Neural progenitor cell (in vitro differentiated cells): ENCODE measurements around the gene NME9. TPM values are rescaled to one million over a fixed set of nuclear protein-coding genes. Genes with fewer than 3 reads are reported as not detected.

Experiments
- DNase-seq: peaks from one replicate; pipeline ENCODE4 v3.0.0-alpha.2; 2016; ENCODE audit warnings: low spot score
- H2AFZ ChIP-seq: fragments of 200-600 bp; sonication (generic); replicated peaks from 2 replicates; pipeline ENCODE4 v1.6.1; 2016; ENCODE audit warnings: antibody characterized with exemption
- H3F3A ChIP-seq: fragments of 200-600 bp; sonication (generic); 2 replicates; pipeline ENCODE4 v1.6.1; 2016; ENCODE audit warnings: antibody characterized with exemption, low read depth
- H3K27ac ChIP-seq: fragments of 200-600 bp; sonication (generic); 2 replicates; pipeline ENCODE4 v1.5.1; 2016; ENCODE audit warnings: mild to moderate bottlenecking
- H3K27me3 ChIP-seq: fragments of 200-600 bp; sonication (generic); 2 replicates; pipeline ENCODE4 v1.6.1; 2016; ENCODE audit warnings: mild to moderate bottlenecking, moderate library complexity
- H3K36me3 ChIP-seq: fragments of 200-600 bp; sonication (generic); 2 replicates; pipeline ENCODE4 v1.5.1; 2016
- H3K4me1 ChIP-seq: fragments of 200-600 bp; sonication (generic); 2 replicates; pipeline ENCODE4 v1.6.1; 2016; ENCODE audit warnings: mixed run types
- H3K4me2 ChIP-seq: fragments of 200-600 bp; sonication (generic); 2 replicates; pipeline ENCODE4 v1.6.1; 2016
- H3K4me3 ChIP-seq: fragments of 200-600 bp; sonication (generic); 2 replicates; pipeline ENCODE4 v1.5.1; 2016
- H3K79me2 ChIP-seq: fragments of 200-600 bp; sonication (generic); 2 replicates; pipeline ENCODE4 v1.6.1; 2016; ENCODE audit warnings: low read depth
- H3K9ac ChIP-seq: fragments of 200-600 bp; sonication (generic); 2 replicates; pipeline ENCODE4 v1.6.1; 2016
- H3K9me3 ChIP-seq: fragments of 200-600 bp; sonication (generic); 2 replicates; pipeline ENCODE4 v1.5.1; 2016; ENCODE audit warnings: low read depth
- H4K20me1 ChIP-seq: fragments of 200-600 bp; sonication (generic); 2 replicates; pipeline ENCODE4 v1.6.1; 2016; ENCODE audit warnings: low read depth
- H3K27ac Mint-ChIP-seq: 3 replicates; pipeline ENCODE4 v1.8.0; 2021; ENCODE audit warnings: mixed read lengths
- H3K27me3 Mint-ChIP-seq: 2 replicates; pipeline ENCODE4 v1.8.0; 2022; ENCODE audit warnings: low read depth, mild to moderate bottlenecking, inconsistent platforms, moderate library complexity, mixed read lengths; ENCODE audit not compliant: insufficient read depth
- H3K36me3 Mint-ChIP-seq: 3 replicates; pipeline ENCODE4 v1.8.0; 2021; ENCODE audit warnings: mixed read lengths
- H3K4me1 Mint-ChIP-seq: 3 replicates; pipeline ENCODE4 v1.8.0; 2021; ENCODE audit warnings: mixed read lengths
- H3K4me3 Mint-ChIP-seq: 3 replicates; pipeline ENCODE4 v1.8.0; 2021; ENCODE audit warnings: mild to moderate bottlenecking, moderate library complexity, mixed read lengths
- H3K9me3 Mint-ChIP-seq: 3 replicates; pipeline ENCODE4 v1.8.0; 2020; ENCODE audit warnings: mixed read lengths
- EZH2 ChIP-seq: fragments of 200-600 bp; sonication (generic); IDR thresholded peaks from 2 replicates; pipeline ENCODE4 v1.6.1; 2017; ENCODE audit warnings: antibody characterized with exemption, mild to moderate bottlenecking, moderate library complexity
- EZH2phosphoT487 ChIP-seq: fragments of 200-600 bp; sonication (generic); IDR thresholded peaks from 2 replicates; pipeline ENCODE4 v1.6.1; 2017; ENCODE audit warnings: antibody characterized with exemption
- total RNA-seq: library from RNA; depleted of rRNA; stranded (reverse); fragments of >200 nt; gene quantifications from 2 replicates; pipeline ENCODE4 v1.2.3, GENCODE V29; 2015; ENCODE audit warnings: low replicate concordance
- TF ChIP-seq, protein P1 (sequence below): fragments of 200-600 bp; sonication (generic); IDR thresholded peaks from 2 replicates; pipeline ENCODE4 v1.5.1; 2017; ENCODE audit warnings: antibody characterized with exemption, mild to moderate bottlenecking

Gene NME9
- total RNA-seq, 1 donor from 2014 or later = 1.1 TPM

DNA sequence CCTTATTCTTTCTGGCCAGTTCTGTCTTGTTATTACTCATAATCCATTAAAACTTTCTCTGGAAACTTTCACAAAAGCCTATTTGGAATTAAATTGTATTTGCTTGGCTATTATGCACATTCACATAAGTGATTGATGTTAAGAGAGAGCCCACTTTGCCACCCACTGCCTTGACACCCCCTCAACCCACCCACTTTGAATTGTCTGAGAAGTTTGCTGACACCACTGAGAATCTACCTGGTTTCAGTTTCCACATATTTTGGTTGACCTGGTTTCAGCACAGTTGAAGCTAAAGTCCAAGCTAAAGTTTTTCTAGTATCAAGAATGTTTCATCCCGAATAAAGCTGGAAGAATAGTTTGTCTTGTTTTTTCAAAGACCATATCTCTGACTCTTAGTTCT, 71.7 kb downstream of the NME9 start:
- Histone ChIP-seq H3K4me1 (no peaks in the 10 kb centered on the region), H3K27ac (no peak overlapping the region), H3K9me3 (no peaks in the 10 kb centered on the region), H4K20me1 (no peaks in the 10 kb centered on the region), H3F3A (no peaks in the 10 kb centered on the region), H3K27me3 (no peaks in the 10 kb centered on the region), H2AFZ (no peak overlapping the region), H3K36me3 (no peaks in the 10 kb centered on the region), H3K4me2 (no peak overlapping the region), H3K4me3 (no peak overlapping the region), H3K79me2 (no peaks in the 10 kb centered on the region), H3K9ac (no peak overlapping the region)
- no peaks in the 10 kb centered on the region for H3K9me3 Mint-ChIP-seq
- H3K36me3 Mint-ChIP-seq = peaks cover 3% of the 10 kb centered on the region
- no peak overlapping the region for H3K27ac Mint-ChIP-seq
- no peak for DNase-seq
- no peak overlapping the region for H3K4me3 Mint-ChIP-seq
- peaks cover 3% of the 10 kb centered on the region for H3K4me1 Mint-ChIP-seq
- H3K27me3 Mint-ChIP-seq = no peaks in the 10 kb centered on the region
- TF ChIP-seq, protein P1, sequence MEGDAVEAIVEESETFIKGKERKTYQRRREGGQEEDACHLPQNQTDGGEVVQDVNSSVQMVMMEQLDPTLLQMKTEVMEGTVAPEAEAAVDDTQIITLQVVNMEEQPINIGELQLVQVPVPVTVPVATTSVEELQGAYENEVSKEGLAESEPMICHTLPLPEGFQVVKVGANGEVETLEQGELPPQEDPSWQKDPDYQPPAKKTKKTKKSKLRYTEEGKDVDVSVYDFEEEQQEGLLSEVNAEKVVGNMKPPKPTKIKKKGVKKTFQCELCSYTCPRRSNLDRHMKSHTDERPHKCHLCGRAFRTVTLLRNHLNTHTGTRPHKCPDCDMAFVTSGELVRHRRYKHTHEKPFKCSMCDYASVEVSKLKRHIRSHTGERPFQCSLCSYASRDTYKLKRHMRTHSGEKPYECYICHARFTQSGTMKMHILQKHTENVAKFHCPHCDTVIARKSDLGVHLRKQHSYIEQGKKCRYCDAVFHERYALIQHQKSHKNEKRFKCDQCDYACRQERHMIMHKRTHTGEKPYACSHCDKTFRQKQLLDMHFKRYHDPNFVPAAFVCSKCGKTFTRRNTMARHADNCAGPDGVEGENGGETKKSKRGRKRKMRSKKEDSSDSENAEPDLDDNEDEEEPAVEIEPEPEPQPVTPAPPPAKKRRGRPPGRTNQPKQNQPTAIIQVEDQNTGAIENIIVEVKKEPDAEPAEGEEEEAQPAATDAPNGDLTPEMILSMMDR = no peak
- TF ChIP-seq EZH2phosphoT487 (no peak), EZH2 (no peak)

- no peak overlapping the region for H3K4me2 ChIP-seq
- Mint-ChIP-seq H3K36me3 (peaks cover 3% of the 10 kb centered on the region), H3K27ac (no peak overlapping the region), H3K4me1 (peaks cover 3% of the 10 kb centered on the region), H3K27me3 (no peaks in the 10 kb centered on the region), H3K4me3 (no peak overlapping the region), H3K9me3 (no peaks in the 10 kb centered on the region)
- H4K20me1 ChIP-seq = no peaks in the 10 kb centered on the region
- no peaks in the 10 kb centered on the region for H3F3A ChIP-seq
- H3K27ac ChIP-seq = no peak overlapping the region
- no peak for TF ChIP-seq EZH2phosphoT487
- TF ChIP-seq EZH2 = no peak
- TF ChIP-seq, protein P1 = no peak
- DNase-seq = no peak
- H3K9ac ChIP-seq = no peak overlapping the region
- H3K9me3 ChIP-seq = no peaks in the 10 kb centered on the region
- no peaks in the 10 kb centered on the region for H3K36me3 ChIP-seq
- H3K4me3 ChIP-seq = no peak overlapping the region
- no peaks in the 10 kb centered on the region for H3K4me1 ChIP-seq
- no peaks in the 10 kb centered on the region for H3K79me2 ChIP-seq
- H3K27me3 ChIP-seq = no peaks in the 10 kb centered on the region
- H2AFZ ChIP-seq = no peak overlapping the region
Measured at GRCh38 chr3:138256022-138256421, 73.6 kb downstream of the NME9 start.

GRCh38 chr3:138254216-138254615, 75.4 kb downstream of the NME9 start:
- H3K36me3 ChIP-seq = no peaks in the 10 kb centered on the region
- no peak overlapping the region for H3K4me3 ChIP-seq
- H2AFZ ChIP-seq = no peak overlapping the region
- H3K79me2 ChIP-seq = no peaks in the 10 kb centered on the region
- TF ChIP-seq EZH2 (no peak), EZH2phosphoT487 (no peak)
- TF ChIP-seq, protein P1 = no peak
- no peak for DNase-seq
- H3K27ac ChIP-seq = no peak overlapping the region
- no peaks in the 10 kb centered on the region for H3K27me3 Mint-ChIP-seq
- no peak overlapping the region for H3K4me2 ChIP-seq
- H3F3A ChIP-seq = no peaks in the 10 kb centered on the region
- H3K4me3 Mint-ChIP-seq = no peak overlapping the region
- H3K27me3 ChIP-seq = no peaks in the 10 kb centered on the region
- no peaks in the 10 kb centered on the region for H3K9me3 ChIP-seq
- no peak overlapping the region for H3K27ac Mint-ChIP-seq
- H3K9ac ChIP-seq = no peak overlapping the region
- no peaks in the 10 kb centered on the region for H3K9me3 Mint-ChIP-seq
- no peaks in the 10 kb centered on the region for H4K20me1 ChIP-seq
- peaks cover 7% of the 10 kb centered on the region for H3K36me3 Mint-ChIP-seq
- H3K4me1 ChIP-seq = no peaks in the 10 kb centered on the region
- peaks cover 3% of the 10 kb centered on the region for H3K4me1 Mint-ChIP-seq

GRCh38 chr3:138253609-138254008, 76.0 kb downstream of the NME9 start:
- no peaks in the 10 kb centered on the region for H4K20me1 ChIP-seq
- no peak for TF ChIP-seq EZH2phosphoT487
- TF ChIP-seq, protein P1 = no peak
- TF ChIP-seq EZH2 = no peak
- no peaks in the 10 kb centered on the region for H3K4me1 ChIP-seq
- H3F3A ChIP-seq = no peaks in the 10 kb centered on the region
- no peaks in the 10 kb centered on the region for H3K79me2 ChIP-seq
- H2AFZ ChIP-seq = no peak overlapping the region
- DNase-seq = no peak
- H3K9me3 ChIP-seq = no peaks in the 10 kb centered on the region
- Mint-ChIP-seq H3K9me3 (no peaks in the 10 kb centered on the region), H3K27ac (no peak overlapping the region), H3K36me3 (peaks cover 10% of the 10 kb centered on the region), H3K4me1 (peaks cover 3% of the 10 kb centered on the region), H3K27me3 (no peaks in the 10 kb centered on the region), H3K4me3 (no peak overlapping the region)
- H3K9ac ChIP-seq = no peak overlapping the region
- H3K4me3 ChIP-seq = no peak overlapping the region
- H3K27ac ChIP-seq = no peak overlapping the region
- no peaks in the 10 kb centered on the region for H3K27me3 ChIP-seq
- H3K4me2 ChIP-seq = no peak overlapping the region
- no peaks in the 10 kb centered on the region for H3K36me3 ChIP-seq
